Kasumi-1 (cell line): Measurements from ENCODE around the gene RER1.
"Not testable (repeated sequence)": the region's sequence is repeated elsewhere in the genome, so short reads cannot be mapped to it uniquely, and the experiment has no call there.

Experiments
- DNase-seq, 2 experiments: peaks; one replicate each; lab custom pipeline; 2025; lab: John Stamatoyannopoulos, UW

Gene RER1

GRCh38 chr1:2427976-2428375, 36.3 kb downstream of the RER1 start:
- DNase-seq: no peak

DNA sequence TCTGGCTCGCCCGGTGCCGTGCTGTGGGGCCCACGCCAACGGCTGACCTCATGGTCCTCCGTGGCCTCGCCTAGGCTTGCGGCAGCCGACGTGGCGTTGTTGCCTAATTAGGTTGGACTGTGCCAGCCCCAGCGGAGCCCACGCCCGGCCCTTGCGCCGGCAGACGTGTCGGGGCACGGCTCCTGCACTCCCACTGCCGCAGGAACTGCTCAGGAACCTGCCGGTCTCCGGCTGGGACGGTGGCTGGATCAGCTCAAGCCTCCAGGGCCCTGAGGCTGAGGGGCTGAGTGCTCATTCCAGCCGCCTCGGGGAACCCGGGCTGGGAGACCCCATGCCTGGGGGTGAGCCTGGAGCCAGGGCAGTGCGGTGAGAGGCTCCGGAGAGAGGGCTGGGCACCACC, 36.8 kb downstream of the RER1 start:
- DNase-seq: no peak

- DNase-seq: no peak
These were observed 38.3 kb downstream of the RER1 start for GRCh38 chr1:2429780-2430591.

DNA sequence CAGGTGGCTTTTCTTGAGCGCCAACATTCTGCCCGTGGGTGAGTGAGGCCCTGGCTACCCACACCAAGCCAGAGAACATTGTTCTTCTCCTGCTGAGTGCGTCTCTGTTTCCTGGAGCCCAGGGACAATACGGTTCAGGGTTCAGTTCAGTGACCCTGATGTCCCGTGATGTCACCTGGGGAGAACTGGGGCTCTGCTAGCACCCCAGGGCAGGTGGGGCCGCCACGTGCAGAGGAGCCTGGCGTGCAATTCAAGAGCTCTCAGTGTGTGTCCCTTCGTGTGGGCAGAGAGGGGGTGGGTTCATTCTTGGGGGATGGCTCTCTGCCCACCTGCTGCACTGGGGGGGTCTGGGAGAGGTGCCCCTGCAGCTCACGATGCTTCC, 38.9 kb downstream of the RER1 start:
- DNase-seq: no peak

- DNase-seq: no peak
These were observed 39.5 kb downstream of the RER1 start for GRCh38 chr1:2431103-2431502.

GRCh38 chr1:2431518-2431917, 39.9 kb downstream of the RER1 start:
- no peak for DNase-seq

DNA sequence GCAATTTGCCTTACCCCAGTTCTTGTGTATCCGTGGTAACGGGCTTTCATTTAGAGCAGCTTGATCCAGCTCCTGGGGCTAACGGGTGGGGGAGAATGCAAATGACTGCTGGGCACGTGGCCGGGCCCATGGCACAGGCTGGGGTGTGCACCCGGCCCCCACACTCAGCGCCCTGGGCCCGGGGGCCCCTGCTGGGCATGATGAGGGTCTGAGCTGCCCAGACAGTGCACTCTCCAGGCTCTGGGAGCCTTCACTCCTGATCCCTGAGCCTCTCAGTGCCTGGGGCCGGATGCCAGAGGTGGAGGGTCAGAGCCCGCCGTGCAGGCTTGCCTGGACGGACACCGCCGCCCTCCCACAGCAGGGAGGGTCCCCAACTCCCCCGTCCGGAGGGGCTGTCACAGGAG, 40.8 kb downstream of the RER1 start:
- no peak for DNase-seq

DNA sequence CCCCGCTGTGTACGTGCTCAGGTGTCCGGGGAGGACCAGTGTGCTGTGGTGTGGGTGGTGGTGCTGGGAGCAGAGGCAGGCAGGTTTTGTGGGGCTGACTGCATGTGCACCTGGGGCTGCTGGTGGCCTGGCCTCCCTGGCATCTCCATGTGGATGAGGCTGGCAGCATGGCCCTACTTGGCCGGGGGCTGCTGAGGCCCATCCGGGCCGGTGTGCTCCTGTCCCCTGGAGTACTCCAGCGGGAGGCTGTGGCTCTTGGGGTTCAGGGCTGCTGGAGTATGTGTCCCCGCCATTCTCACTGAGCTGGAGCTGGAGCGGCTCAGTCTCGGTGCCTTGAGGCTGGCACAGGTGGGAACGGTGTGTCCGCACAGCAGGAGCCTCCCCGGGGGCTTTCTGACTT, 41.6 kb downstream of the RER1 start:
- no peak for DNase-seq

- DNase-seq: no peak
These were observed 42.5 kb downstream of the RER1 start for GRCh38 chr1:2433936-2434655.

- DNase-seq: no peak
These were observed 43.5 kb downstream of the RER1 start for GRCh38 chr1:2435091-2435490.

DNA sequence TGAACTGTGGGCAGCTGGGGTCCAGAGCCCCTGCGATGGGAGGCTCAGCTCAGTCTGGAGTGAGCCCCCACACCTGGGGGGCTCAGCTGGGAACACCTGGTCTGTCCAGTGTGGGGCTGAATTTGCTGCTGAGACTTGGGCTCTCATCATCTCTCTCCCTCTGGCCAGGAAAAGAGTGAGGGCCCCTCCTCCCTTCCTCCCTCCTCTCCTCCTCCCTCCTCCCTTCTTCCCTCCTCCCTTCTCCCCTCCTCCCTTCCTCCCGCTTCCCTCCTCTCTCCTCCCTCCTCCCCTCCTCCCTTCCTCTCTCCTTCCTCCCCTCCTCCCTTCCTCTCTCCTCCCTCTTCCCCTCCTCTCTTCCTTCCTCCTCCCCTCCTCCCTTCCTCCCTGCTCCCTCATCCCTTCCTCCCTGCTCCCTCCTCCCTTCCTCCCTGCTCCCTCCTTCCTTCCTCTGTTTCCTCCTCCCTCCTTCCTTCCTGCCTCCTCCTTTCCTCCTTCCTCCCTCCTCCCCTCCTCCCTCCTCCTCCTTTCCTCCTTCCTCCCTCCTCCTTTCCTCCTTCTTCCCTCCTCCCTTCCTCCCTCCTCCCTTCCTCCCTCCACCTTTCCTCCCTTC, 44.2 kb downstream of the RER1 start:
- DNase-seq: no peak

DNA sequence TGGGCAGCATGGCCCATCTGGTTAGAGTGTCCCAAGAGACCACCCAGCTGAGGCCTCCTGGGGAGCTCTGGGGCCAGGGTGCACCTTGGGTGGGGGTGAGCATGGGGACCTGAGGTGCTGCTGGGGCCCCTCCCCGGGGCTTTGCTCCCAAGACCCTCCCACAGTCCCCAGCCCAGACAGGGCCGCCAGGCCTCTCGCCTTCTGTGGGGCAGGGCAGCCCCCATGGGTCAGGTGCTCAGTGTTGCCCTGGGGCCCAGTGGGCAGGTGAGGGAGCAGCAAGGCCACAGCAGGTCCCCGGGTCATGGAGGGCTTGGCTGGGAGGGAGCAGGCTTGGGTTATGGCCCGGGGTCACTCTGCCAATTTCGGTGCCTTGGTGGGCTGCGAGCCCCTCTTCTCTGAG, 45.2 kb downstream of the RER1 start:
- DNase-seq: no peak

GRCh38 chr1:2437617-2438016, 46.0 kb downstream of the RER1 start:
- DNase-seq: no peak

DNA sequence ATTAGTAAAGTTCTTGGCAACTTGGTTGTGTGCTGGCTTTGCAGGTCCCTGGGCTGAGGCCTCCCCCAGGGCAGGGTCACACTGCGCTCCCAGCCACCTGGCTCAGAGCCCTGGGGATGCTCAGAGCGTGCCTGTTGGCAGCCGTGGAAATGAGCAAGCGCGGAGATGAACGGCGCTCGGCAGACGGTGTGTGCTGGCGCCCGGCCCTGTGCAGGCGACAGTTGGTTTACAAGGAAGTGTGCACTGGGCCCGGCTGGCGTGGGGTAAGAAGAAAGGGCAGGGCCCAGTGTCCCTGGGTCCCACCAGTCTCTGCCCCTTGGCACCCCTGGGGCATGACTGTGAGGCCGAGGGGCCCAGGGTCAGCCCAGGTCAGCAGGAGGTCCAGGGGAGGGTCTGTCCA, 46.4 kb downstream of the RER1 start:
- no peak for DNase-seq

- no peak for DNase-seq
These were observed 47.0 kb downstream of the RER1 start for GRCh38 chr1:2438641-2439040.

DNA sequence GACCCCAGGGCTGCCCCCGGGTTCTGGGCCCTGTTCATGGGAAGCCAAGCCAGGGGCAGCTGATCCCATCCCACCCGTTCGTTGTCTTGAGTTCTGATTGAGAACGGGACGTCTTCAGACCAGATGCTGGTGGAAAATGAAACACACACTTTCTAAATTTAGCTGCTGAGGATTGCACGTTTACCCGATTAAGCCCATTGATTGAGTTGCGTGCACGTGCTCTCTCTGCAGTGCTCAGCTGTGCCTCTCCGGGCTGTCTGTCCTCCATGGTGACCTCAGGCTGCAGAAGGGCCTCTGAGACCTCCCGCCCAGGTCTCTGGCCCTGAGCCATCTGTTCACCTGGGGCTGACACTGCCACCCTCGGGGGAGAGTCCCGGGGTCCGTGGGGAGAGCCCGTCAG, 47.7 kb downstream of the RER1 start:
- DNase-seq: no peak

DNA sequence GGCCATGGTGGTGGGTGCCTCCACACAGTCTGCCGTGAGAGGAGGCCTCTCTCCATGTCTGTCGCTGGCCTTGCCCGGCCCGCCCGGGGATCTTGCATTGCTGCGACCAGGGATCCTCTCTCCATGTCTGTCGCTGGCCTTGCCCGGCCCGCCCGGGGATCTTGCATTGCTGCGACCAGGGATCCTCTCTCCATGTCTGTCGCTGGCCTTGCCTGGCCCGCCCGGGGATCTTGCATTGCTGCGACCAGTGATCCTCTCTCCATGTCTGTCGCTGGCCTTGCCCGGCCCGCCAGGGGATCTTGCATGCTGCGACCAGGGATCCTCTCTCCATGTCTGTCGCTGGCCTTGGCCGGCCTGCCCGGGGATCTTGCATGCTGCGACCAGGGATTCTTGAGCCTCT, 48.7 kb downstream of the RER1 start:
- not testable (repeated sequence) for DNase-seq

DNA sequence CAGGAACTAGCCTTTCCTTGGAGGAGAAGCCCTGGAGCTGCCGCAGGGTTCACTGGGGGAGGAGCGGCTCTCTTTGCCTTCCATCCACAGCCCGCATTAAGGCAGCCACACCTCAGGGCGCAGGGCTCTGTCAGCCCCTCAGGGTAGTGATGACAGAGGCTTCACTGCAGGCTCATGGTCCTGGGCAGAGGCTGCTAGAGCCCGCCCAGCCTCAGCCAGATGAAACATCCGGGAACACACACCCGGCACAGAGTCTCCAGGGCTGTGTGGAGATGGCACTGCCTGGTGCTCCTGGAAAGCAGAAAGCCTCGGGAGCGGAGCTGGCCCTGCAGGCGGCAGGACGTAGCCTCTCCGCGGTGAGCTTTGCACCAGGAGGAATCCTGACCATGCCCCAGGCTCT, 50.1 kb downstream of the RER1 start:
- DNase-seq: no peak

- no peak for DNase-seq
These were observed 51.0 kb downstream of the RER1 start for GRCh38 chr1:2442661-2443060.

DNA sequence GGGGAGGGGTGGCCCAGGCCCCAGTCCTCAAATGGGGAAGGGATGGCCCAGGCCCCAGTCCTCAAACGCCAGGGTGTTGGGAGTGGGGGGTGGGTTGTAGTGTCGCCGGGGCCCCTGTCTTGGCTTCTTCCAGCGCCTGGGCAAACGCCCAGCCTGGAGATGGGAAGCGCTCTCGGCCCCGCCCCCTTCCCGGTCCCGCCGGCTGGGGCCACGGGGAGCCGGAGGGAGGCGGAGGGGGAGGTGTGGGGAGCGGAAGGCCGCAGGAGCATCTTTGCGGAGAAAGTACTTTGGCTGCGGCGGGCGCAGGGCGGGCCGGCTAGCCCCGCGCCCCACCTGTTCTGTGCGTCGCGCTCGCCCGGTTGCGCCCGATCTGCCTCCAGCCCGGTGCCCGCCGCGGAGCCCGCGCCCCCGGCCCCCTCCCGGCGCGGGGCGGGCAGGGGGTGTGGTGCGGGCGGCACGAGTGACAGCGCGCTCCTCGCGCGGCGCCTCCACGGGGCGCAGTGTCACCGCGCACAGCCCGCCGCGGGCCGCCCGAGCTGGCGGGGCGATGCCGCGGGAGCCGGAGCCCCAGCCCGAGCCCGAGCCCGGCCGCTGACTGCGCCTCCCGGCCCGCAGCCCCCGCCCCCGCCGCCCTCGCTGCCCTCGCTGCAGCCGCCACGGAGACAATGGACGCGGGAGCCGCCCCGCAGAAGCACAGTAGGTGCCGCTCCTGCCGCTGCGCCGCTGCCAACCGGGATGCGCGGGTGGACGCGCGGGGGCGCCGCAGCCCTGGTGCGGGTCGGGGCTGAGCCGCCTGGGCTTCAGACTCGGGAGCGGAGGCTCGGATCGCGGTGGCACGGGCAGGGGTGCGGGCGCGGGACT, 51.9 kb downstream of the RER1 start:
- DNase-seq: no peak

- DNase-seq: no peak
These were observed 52.5 kb downstream of the RER1 start for GRCh38 chr1:2444138-2444591.

DNA sequence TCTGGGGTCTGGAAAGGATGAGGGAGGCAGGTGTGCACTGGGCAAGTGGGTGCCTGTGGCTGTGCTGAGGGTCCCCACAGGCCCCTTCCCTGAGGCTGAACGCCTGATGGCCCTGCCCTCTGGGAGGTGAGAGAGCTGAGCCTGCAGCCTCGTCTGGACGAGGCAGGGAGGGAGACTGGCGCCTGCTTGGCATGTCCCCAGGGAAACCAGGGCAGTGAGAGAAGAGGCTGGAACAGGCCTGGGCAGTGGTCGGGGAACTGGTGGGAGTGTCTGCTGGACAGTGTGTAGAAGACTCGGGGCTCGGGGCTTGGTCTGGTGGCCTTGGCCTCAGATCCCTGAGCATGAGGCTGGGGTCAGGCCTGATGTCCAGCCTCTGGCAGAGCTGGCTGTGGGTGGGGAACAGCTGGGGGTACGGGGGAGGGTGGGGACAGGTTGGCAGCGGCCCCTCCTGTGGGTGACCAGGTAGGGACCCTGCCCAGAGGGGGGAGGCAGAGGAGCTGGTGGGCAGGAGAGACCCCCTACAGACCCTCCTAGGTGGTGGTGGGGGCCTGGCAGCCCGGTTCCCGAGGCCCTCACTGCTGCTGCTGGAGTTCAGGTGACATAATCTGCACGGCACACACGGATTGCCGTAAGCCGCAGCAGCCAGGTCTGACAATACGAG, 53.7 kb downstream of the RER1 start:
- no peak for DNase-seq
